H1 (cell line): ENCODE results near the gene UBE2E2. TPM values are rescaled to one million over a fixed set of nuclear protein-coding genes. Genes with fewer than 3 reads are reported as not detected.

Experiments
- CTCF ChIA-PET: fragments of 300-600 bp; sonication (Branson Sonifier 250); formaldehyde crosslinking; loops from one replicate; lab custom pipeline; 2021; ENCODE audit not compliant: partially characterized antibody; lab: Charles Lee
- POLR2A ChIA-PET: fragments of 300-600 bp; sonication (Branson Sonifier 250); formaldehyde crosslinking; loops from one replicate; lab custom pipeline; 2021; ENCODE audit warnings: inconsistent platforms; ENCODE audit not compliant: partially characterized antibody; lab: Charles Lee
- DNase-seq, 2 experiments: peaks; one replicate each; pipeline versions ENCODE4 v3.0.0 to v3.0.0-alpha.2; 2010 to 2022; ENCODE audit warnings: low spot score in 2 of 2, low read depth in 1 of 2, mixed read lengths in 1 of 2
- FAIRE-seq: peaks from 2 replicates; lab custom pipeline; 2011; peaks lifted over from hg19 to GRCh38; lab: Jason Lieb, UNC
- H2AFZ ChIP-seq: 2 replicates; pipeline ENCODE4 v1.8.1; 2012; ENCODE audit warnings: low read length, inconsistent platforms
- H2AK5ac ChIP-seq: 2 replicates; pipeline ENCODE4 v1.6.1; 2013; ENCODE audit warnings: low read depth, low read length
- H2BK120ac ChIP-seq: replicated peaks from 2 replicates; pipeline ENCODE3; 2013; ENCODE audit warnings: low read depth, low read length, inconsistent platforms
- H2BK12ac ChIP-seq: 2 replicates; pipeline ENCODE4 v1.6.1; 2013; ENCODE audit warnings: low read depth, low read length
- H2BK15ac ChIP-seq: 2 replicates; pipeline ENCODE4 v1.6.1; 2013; ENCODE audit warnings: low read length
- H2BK20ac ChIP-seq: 2 replicates; pipeline ENCODE4 v1.6.1; 2013; ENCODE audit warnings: low read length
- H2BK5ac ChIP-seq: 2 replicates; pipeline ENCODE4 v1.6.1; 2013; ENCODE audit warnings: low read depth, low read length
- H3K14ac ChIP-seq: 2 replicates; pipeline ENCODE4 v1.6.1; 2013; ENCODE audit warnings: inconsistent platforms; ENCODE audit not compliant: insufficient read length
- H3K18ac ChIP-seq: 2 replicates; pipeline ENCODE4 v1.6.1; 2013; ENCODE audit warnings: low read length; ENCODE audit errors: extremely low read depth
- H3K23ac ChIP-seq: 2 replicates; pipeline ENCODE4 v1.6.1; 2013; ENCODE audit warnings: inconsistent platforms; ENCODE audit not compliant: insufficient read length
- H3K23me2 ChIP-seq: 2 replicates; pipeline ENCODE4 v1.6.1; 2013; ENCODE audit warnings: low read depth, low read length
- H3K27ac ChIP-seq: 2 replicates; pipeline ENCODE4 v1.6.1; 2011; ENCODE audit warnings: low read depth, low read length, inconsistent platforms
- H3K27me3 ChIP-seq, 4 experiments: replicated peaks in 1 of 4; 1 replicate in 1 of 4; 2 replicates in 3 of 4; pipeline versions ENCODE4 v1.6.1 to v1.8.1; 2011 to 2013; ENCODE audit warnings: low read length in 3 of 4, mild to moderate bottlenecking in 3 of 4, inconsistent platforms in 2 of 4, mixed read lengths in 2 of 4, moderate library complexity in 1 of 4; ENCODE audit not compliant: control insufficient read depth in 3 of 4, insufficient read depth in 3 of 4; ENCODE audit errors: extremely low read depth in 1 of 4
- H3K36me3 ChIP-seq, 4 experiments: 2 replicates each; pipeline versions ENCODE4 v1.6.1 to v1.8.1; 2011 to 2013; ENCODE audit warnings: mild to moderate bottlenecking in 4 of 4, low read length in 3 of 4, moderate library complexity in 2 of 4, control low read depth in 1 of 4, inconsistent platforms in 1 of 4; ENCODE audit not compliant: insufficient read depth in 4 of 4, control insufficient read depth in 2 of 4
- H3K4ac ChIP-seq: replicated peaks from 2 replicates; pipeline ENCODE3; 2013; ENCODE audit warnings: low read length, low read depth, mixed read lengths, inconsistent platforms; ENCODE audit not compliant: insufficient read length
- H3K4me1 ChIP-seq, 4 experiments: replicated peaks in 1 of 4; 1 replicate in 1 of 4; 2 replicates in 3 of 4; pipeline versions ENCODE4 v1.6.1 to v1.8.1; 2011 to 2013; ENCODE audit warnings: low read length in 3 of 4, inconsistent platforms in 2 of 4, mixed read lengths in 1 of 4; ENCODE audit not compliant: insufficient read depth in 4 of 4, control insufficient read depth in 3 of 4
- H3K4me2 ChIP-seq, 2 experiments: 2 replicates each; pipeline versions ENCODE4 v1.6.1 to v1.8.1; 2011 to 2013; ENCODE audit warnings: low read depth in 2 of 2, low read length in 2 of 2, control low read depth in 1 of 2, inconsistent platforms in 1 of 2, mild to moderate bottlenecking in 1 of 2; ENCODE audit not compliant: insufficient read depth in 1 of 2
- H3K4me3 ChIP-seq, 4 experiments: fragments of 200-600, 300-600 bp in 1 of 4; sonication (generic), shearing (Covaris generic), sonication (Bioruptor Twin) in 1 of 4; 2 replicates each; pipeline versions ENCODE4 v1.5.1 to v1.8.1; 2011 to 2016; ENCODE audit warnings: low read length in 4 of 4, low read depth in 3 of 4, control low read depth in 2 of 4, inconsistent platforms in 2 of 4, mild to moderate bottlenecking in 2 of 4, mixed read lengths in 1 of 4, moderate library complexity in 1 of 4; ENCODE audit not compliant: insufficient read depth in 2 of 4; ENCODE audit errors: extremely low read depth in 1 of 4
- H3K56ac ChIP-seq: replicated peaks from 2 replicates; pipeline ENCODE3; 2013; ENCODE audit warnings: low read depth, mild to moderate bottlenecking, mixed read lengths, low read length, inconsistent platforms; ENCODE audit not compliant: insufficient read length
- H3K79me1 ChIP-seq: 2 replicates; pipeline ENCODE4 v1.6.1; 2013; ENCODE audit warnings: low read depth, low read length, control low read depth
- H3K79me2 ChIP-seq, 2 experiments: 2 replicates each; pipeline versions ENCODE4 v1.6.1 to v1.8.1; 2012 to 2013; ENCODE audit warnings: low read length in 2 of 2, mild to moderate bottlenecking in 2 of 2, inconsistent platforms in 1 of 2; ENCODE audit not compliant: insufficient read depth in 2 of 2, control insufficient read depth in 1 of 2
- H3K9ac ChIP-seq, 4 experiments: replicated peaks in 1 of 4; 1 replicate in 1 of 4; 2 replicates in 3 of 4; pipeline versions ENCODE4 v1.6.1 to v1.8.1; 2011 to 2013; ENCODE audit warnings: low read depth in 3 of 4, low read length in 3 of 4, control low read depth in 2 of 4, mild to moderate bottlenecking in 2 of 4, moderate library complexity in 2 of 4, inconsistent platforms in 1 of 4; ENCODE audit errors: extremely low read depth in 1 of 4
- H3K9me3 ChIP-seq, 2 experiments: 2 replicates each; pipeline versions ENCODE4 v1.6.1 to v1.8.1; 2012 to 2013; ENCODE audit warnings: mild to moderate bottlenecking in 2 of 2, moderate library complexity in 2 of 2, control low read depth in 1 of 2, inconsistent platforms in 1 of 2, low read depth in 1 of 2, low read length in 1 of 2, mixed read lengths in 1 of 2; ENCODE audit not compliant: insufficient read depth in 2 of 2
- H4K20me1 ChIP-seq, 2 experiments: replicated peaks in 1 of 2; 2 replicates each; pipeline versions ENCODE3 to v1.8.1; 2011 to 2013; ENCODE audit warnings: inconsistent platforms in 2 of 2, low read length in 2 of 2, mild to moderate bottlenecking in 1 of 2; ENCODE audit not compliant: insufficient read depth in 2 of 2, control insufficient read depth in 1 of 2
- H4K5ac ChIP-seq: 2 replicates; pipeline ENCODE4 v1.6.1; 2013; ENCODE audit warnings: low read length, low read depth, mixed read lengths, inconsistent platforms; ENCODE audit not compliant: insufficient read length
- H4K8ac ChIP-seq: 2 replicates; pipeline ENCODE4 v1.8.0; 2013; ENCODE audit warnings: mild to moderate bottlenecking, moderate library complexity, low read length, inconsistent platforms; ENCODE audit not compliant: insufficient read depth; ENCODE audit errors: extremely low read depth
- H4K91ac ChIP-seq: replicated peaks from 2 replicates; pipeline ENCODE3; 2013; ENCODE audit warnings: low read length, mixed read lengths, inconsistent platforms; ENCODE audit not compliant: insufficient read length
- ATF2 ChIP-seq: IDR thresholded peaks from 2 replicates; pipeline ENCODE4 v1.6.1; 2012; ENCODE audit warnings: low read length, inconsistent platforms
- ATF3 ChIP-seq: IDR thresholded peaks from 2 replicates; pipeline ENCODE4 v1.6.1; 2011; ENCODE audit warnings: low read depth, mild to moderate bottlenecking, low read length; ENCODE audit not compliant: insufficient read depth
- BRCA1 ChIP-seq: IDR thresholded peaks from 2 replicates; pipeline ENCODE4 v1.6.1; 2012; ENCODE audit warnings: low read depth, low read length, improper control_type of control experiment
- CHD2 ChIP-seq: IDR thresholded peaks from 2 replicates; pipeline ENCODE4 v1.6.1; 2012; ENCODE audit warnings: low read length, improper control_type of control experiment
- FOSL1 ChIP-seq: IDR thresholded peaks from 2 replicates; pipeline ENCODE4 v1.6.1; 2011; ENCODE audit warnings: mild to moderate bottlenecking, low read depth, low read length, moderate library complexity; ENCODE audit not compliant: insufficient read depth
- HDAC6 ChIP-seq: IDR thresholded peaks from one replicate; pipeline ENCODE4 v1.7.1; 2012; ENCODE audit warnings: low read depth, mild to moderate bottlenecking, inconsistent platforms, low read length, moderate library complexity
- NANOG ChIP-seq: IDR thresholded peaks from 2 replicates; pipeline ENCODE4 v1.6.1; 2011; ENCODE audit warnings: low read length, low read depth, mild to moderate bottlenecking, inconsistent platforms; ENCODE audit not compliant: insufficient read depth, poor library complexity, severe bottlenecking
- NRF1 ChIP-seq: IDR thresholded peaks from 2 replicates; pipeline ENCODE4 v1.6.1; 2011; ENCODE audit warnings: mild to moderate bottlenecking, low read depth, low read length, improper control_type of control experiment
- POLR2A ChIP-seq, 2 experiments: IDR thresholded peaks; 1 replicate in 1 of 2; 2 replicates in 1 of 2; pipeline ENCODE4 v1.6.1; 2011; ENCODE audit warnings: low read depth in 2 of 2, low read length in 2 of 2, mild to moderate bottlenecking in 2 of 2; ENCODE audit errors: control extremely low read depth in 1 of 2
- RXRA ChIP-seq: IDR thresholded peaks from 2 replicates; pipeline ENCODE4 v1.6.1; 2011; ENCODE audit warnings: low read depth, mild to moderate bottlenecking, low read length, moderate library complexity; ENCODE audit not compliant: insufficient read depth
- SRF ChIP-seq: IDR thresholded peaks from 2 replicates; pipeline ENCODE4 v1.6.1; 2011; ENCODE audit warnings: mild to moderate bottlenecking, low read depth, low read length, moderate library complexity
- TAF7 ChIP-seq: optimal IDR thresholded peaks from 2 replicates; pipeline ENCODE3; 2011; ENCODE audit warnings: low read depth, mild to moderate bottlenecking, inconsistent platforms, low read length, moderate library complexity, borderline replicate concordance
- YY1 ChIP-seq: IDR thresholded peaks from 2 replicates; pipeline ENCODE4 v1.6.1; 2011; ENCODE audit warnings: low read depth, mild to moderate bottlenecking, low read length
- WGBS, 2 experiments: shearing (Covaris generic) in 1 of 2; methylation state at CpG; one replicate each; pipeline versions ENCODE4 v1.1.6 to v1.1.7; 2013 to 2015; ENCODE audit warnings: low lambda C conversion rate in 2 of 2, mixed read lengths in 2 of 2, inconsistent platforms in 1 of 2, low coverage in 1 of 2, missing lambda C conversion rate in 1 of 2; ENCODE audit not compliant: insufficient replicate concordance in 2 of 2, insufficient coverage in 1 of 2, insufficient read length in 1 of 2; ENCODE audit errors: extremely low coverage in 1 of 2, missing lambda C conversion rate in 1 of 2; 5-methylcytosine and 5-hydroxymethylcytosine counted together
- polyA plus RNA-seq, 7 experiments: library from polyadenylated mRNA; depleted of rRNA in 3 of 7; stranded (reverse) in 5 of 7; unstranded in 2 of 7; fragments of >200 nt in 5 of 7; fragments of 200-250 nt in 2 of 7; gene quantifications; 1 replicate in 5 of 7; 2 replicates in 1 of 7; 4 replicates in 1 of 7; pipeline versions ENCODE4 v1.2.1 to v1.2.3, GENCODE V29; 2011 to 2013; ENCODE audit warnings: missing spikeins in 2 of 7, mixed read lengths in 2 of 7
- total RNA-seq: library from RNA; stranded (reverse); fragmentation: NEBNext Ultra II Directional; extraction: Animal tissue kit (Norgen Biotek cat#: 25700); gene quantifications from 2 replicates; pipeline ENCODE4 v1.2.1, GENCODE V29; 2021

Gene UBE2E2
- total and polyA plus RNA-seq, 2 of the 8 experiments (the other 6 are each of a cell fraction or from before 2014, with no cell fraction given), result 57.6 to 70.6 TPM

- Histone ChIP-seq H3K27me3 (no peaks in the 10 kb centered on the region), H3K4me1 (peaks cover 3 to 12% (median 5%) of the 10 kb centered on the region in 4 experiments; a peak in 5 of 7 replicates), H3K36me3 (no peaks in the 10 kb centered on the region), H4K5ac (no peak overlapping the region), H2BK15ac (no peak overlapping the region), H3K27ac (no peak overlapping the region), H2BK12ac (no peak overlapping the region), H3K79me1 (0 out of 2 replicates have a peak, but pooled peaks cover 3% of the 10 kb centered on the region), H3K4me2 (no peak overlapping the region), H2BK5ac (no peak overlapping the region), H3K18ac (no peak overlapping the region), H2BK120ac (no peak overlapping the region), H3K23me2 (no peaks in the 10 kb centered on the region), H3K79me2 (peaks cover 0 to 48% of the 10 kb centered on the region in 2 experiments; a peak in 2 of 4 replicates), H4K20me1 (no peaks in the 10 kb centered on the region), H2AFZ (no peak overlapping the region), H3K4ac (no peak overlapping the region), H3K14ac (no peak overlapping the region), H4K91ac (no peak overlapping the region), H3K9me3 (no peaks in the 10 kb centered on the region), H4K8ac (no peak overlapping the region), H3K4me3 (no peak overlapping the region), H3K56ac (no peak overlapping the region), H2AK5ac (no peak overlapping the region), H3K9ac (no peak overlapping the region), H3K23ac (no peak overlapping the region), H2BK20ac (no peak overlapping the region)
- WGBS, 2 experiments, result 82% methylated on average over 1 of the region's 1 CpG; no CpG with 5 or more reads in 1 of the 2 experiments
- FAIRE-seq, result no peak
- TF ChIP-seq NANOG (no peak), ATF3 (no peak), POLR2A (IDR thresholded peaks at IDR 0.05; ENCODE audit: control extremely low read depth in 1 of 2, low read depth in 2 of 2, low read length in 2 of 2) (no peak), HDAC6 (no peak), CHD2 (no peak), FOSL1 (no peak), BRCA1 (no peak), ATF2 (no peak), NRF1 (no peak), SRF (no peak), RXRA (no peak), TAF7 (no peak), YY1 (no peak)
- CTCF ChIA-PET, result no interaction called here
- DNase-seq, result no peak
- POLR2A ChIA-PET, result no interaction called here
Measured at GRCh38 chr3:23288286-23288685, 85.2 kb downstream of the UBE2E2 start.
